SK-N-SH (cell line): ENCODE measurements around the gene URM1.

Experiments used
- FOXJ3 ChIP-seq: sonication (generic); formaldehyde crosslinking; IDR thresholded peaks from 2 replicates; pipeline ENCODE4 v1.5.1; 2020; ENCODE audit warnings: mild to moderate bottlenecking, missing genetic modification reagents
- GATA2 ChIP-seq: sonication (generic); formaldehyde crosslinking; IDR thresholded peaks from 2 replicates; pipeline ENCODE4 v1.5.0; 2020; ENCODE audit warnings: mild to moderate bottlenecking, missing genetic modification reagents
- MXI1 ChIP-seq: IDR thresholded peaks from 2 replicates; pipeline ENCODE4 v1.6.1; 2012; ENCODE audit warnings: mild to moderate bottlenecking, low read depth, low read length, improper control_type of control experiment
- POLR2AphosphoS5 ChIP-seq: IDR thresholded peaks from 2 replicates; pipeline ENCODE4 v1.6.1; 2012; ENCODE audit warnings: low read depth, low read length
- RAD21 ChIP-seq: IDR thresholded peaks from 2 replicates; pipeline ENCODE4 v1.6.1; 2012; ENCODE audit warnings: mild to moderate bottlenecking, low read length
- RFX5 ChIP-seq: IDR thresholded peaks from 2 replicates; pipeline ENCODE4 v1.6.1; 2012; ENCODE audit warnings: mild to moderate bottlenecking, improper control_type of control experiment, low read length
- SIN3A ChIP-seq: IDR thresholded peaks from 2 replicates; pipeline ENCODE4 v1.6.1; 2012; ENCODE audit warnings: low read depth, mild to moderate bottlenecking, low read length, moderate library complexity, borderline replicate concordance
- SMC3 ChIP-seq: IDR thresholded peaks from 2 replicates; pipeline ENCODE4 v1.6.1; 2012; ENCODE audit warnings: low read depth, low read length, improper control_type of control experiment

GRCh38 chr9:128397831-128398230 lies 26.7 kb downstream of the URM1 start:
- TF ChIP-seq SMC3 (no peak), GATA2 (no peak), FOXJ3 (CRISPR knock-in tag) (no peak), RFX5 (no peak), SIN3A (no peak), MXI1 (no peak), POLR2AphosphoS5 (no peak), RAD21 (no peak)
